GM18505 (cell line): ENCODE results near the gene SCML1.
A peak's percentile ranks its signal among the peaks of the same experiment; 100 is the strongest.

Experiments used
- ATAC-seq: cut with Tn5 transposase; IDR thresholded peaks from one replicate; pipeline ENCODE4 v1.9.1; 2021; ENCODE audit not compliant: unreplicated experiment
- POLR2A ChIP-seq: IDR thresholded peaks from 4 replicates; pipeline ENCODE4 v1.6.1; 2011; ENCODE audit warnings: borderline replicate concordance; ENCODE audit not compliant: insufficient read depth, insufficient read length; ENCODE audit errors: extremely low read depth

The SCML1 gene, protein sequence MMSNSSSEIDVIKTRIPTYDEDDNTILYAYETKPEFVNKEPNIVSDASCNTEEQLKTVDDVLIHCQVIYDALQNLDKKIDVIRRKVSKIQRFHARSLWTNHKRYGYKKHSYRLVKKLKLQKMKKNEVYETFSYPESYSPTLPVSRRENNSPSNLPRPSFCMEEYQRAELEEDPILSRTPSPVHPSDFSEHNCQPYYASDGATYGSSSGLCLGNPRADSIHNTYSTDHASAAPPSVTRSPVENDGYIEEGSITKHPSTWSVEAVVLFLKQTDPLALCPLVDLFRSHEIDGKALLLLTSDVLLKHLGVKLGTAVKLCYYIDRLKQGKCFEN

GRCh38 chrX:17736856-17737709, at the start of gene SCML1:
Gene SCML1, plus strand, starts transcription at chrX:17737493. Its CDS starts 6,694 bp downstream, at chrX:17744187.
- no peak for TF ChIP-seq POLR2A
- ATAC-seq, result peak; percentile 72

GRCh38 chrX:17687648-17688047, 49.6 kb upstream of the SCML1 start:
- TF ChIP-seq POLR2A, result no peak
- no peak for ATAC-seq

DNA sequence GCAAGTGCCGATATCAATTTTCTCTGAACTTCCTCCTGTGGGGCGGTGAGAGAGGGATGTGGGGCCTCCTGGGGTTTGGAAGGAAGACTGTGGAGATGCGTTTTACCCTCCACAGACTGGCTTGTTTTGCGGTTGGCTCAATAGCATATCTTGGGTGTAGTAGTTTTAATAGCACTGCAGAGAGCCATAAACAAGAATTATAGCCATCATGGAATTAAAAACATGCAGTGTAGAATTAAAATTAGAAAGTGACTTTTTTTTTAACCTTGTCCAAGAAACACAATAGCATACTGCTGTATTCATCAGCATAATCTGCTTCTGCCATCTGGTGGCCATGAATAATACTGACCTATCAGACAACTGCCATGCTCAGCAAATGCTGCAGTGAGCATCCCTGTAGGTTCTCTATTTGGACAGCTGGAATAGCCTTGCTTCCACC, 47.3 kb upstream of the SCML1 start:
- no peak for ATAC-seq
- no peak for TF ChIP-seq POLR2A

- TF ChIP-seq POLR2A, result no peak
- ATAC-seq, result no peak
Observed at GRCh38 chrX:17692709-17693346, 44.5 kb upstream of the SCML1 start.

DNA sequence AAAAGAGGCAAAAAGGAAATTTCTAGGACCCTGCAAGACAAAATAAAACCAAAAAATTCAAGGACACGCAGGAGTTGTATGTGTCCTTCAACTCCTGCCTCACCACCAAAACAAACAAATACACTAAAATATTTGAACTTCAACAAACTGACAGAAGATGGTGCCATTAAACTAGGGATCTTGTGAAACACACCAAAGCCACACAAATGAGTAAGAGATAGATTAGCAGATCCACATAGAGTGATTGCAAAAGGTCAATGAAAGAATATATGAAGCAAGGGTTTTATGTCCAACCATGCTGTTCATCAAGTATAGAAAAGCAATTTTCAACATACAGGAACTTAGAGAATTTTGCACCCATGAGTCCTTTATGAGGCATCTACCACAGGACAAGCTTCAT, 40.1 kb upstream of the SCML1 start:
- ATAC-seq, result no peak
- no peak for TF ChIP-seq POLR2A

GRCh38 chrX:17700976-17701375, 36.3 kb upstream of the SCML1 start:
- no peak for TF ChIP-seq POLR2A
- no peak for ATAC-seq

DNA sequence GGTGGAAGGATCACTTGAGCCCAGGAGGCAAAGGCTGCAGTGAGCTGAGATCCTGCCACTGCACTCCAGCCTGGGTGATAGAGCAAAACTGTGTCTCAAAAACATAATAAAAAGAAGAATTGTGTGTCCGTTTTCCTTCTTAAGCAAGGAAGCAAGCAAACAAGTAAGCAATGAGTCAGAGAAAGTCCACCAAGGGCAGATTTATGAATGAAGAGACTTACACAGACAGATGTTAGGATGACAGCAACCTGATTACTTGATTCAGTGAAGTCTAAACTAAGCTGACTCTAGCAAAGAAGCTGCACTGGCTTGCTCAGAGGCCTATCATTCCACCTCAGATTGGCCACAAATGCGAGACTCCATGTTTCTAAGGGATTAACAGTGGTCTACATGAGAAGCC, 34.1 kb upstream of the SCML1 start:
- TF ChIP-seq POLR2A, result no peak
- ATAC-seq, result no peak

DNA sequence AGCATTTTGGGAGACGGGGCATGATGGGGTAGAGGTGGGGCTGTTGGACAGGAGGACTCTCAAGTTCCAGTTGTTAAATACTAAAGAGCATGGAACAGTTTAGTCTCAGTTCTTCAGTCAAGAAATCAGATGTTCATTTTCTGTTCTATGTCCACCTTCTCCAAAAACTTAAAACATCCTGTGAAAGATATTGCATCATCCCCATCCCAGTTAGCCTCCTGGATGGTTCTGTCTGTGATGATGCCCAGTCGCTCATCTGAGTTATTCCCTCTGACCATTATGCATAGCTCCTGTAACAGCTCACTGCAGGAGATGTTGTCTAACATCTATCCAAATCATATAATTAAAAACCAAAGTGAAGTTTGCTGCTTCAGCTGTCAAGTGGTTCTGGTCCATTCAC, 32.1 kb upstream of the SCML1 start:
- no peak for TF ChIP-seq POLR2A
- ATAC-seq, result no peak

DNA sequence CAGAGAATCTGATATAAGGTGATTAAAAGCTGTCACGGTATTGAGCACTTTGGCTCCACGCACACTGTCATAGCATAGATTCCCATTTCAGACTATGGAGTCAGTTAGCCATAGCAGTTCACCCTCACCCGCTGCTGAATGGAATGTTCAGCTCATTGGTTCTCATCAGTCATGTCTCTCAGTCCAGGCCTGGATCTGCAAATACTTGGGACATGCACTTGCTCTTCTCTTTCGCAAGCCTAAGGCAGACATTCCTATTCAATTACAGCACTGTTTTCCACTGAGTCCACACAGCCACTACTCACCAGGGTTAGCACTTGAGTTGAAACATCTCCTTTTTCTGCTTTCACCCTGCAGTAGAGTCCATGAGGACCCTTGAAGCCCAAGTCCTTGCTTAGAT, 30.6 kb upstream of the SCML1 start:
- TF ChIP-seq POLR2A, result no peak
- no peak for ATAC-seq

DNA sequence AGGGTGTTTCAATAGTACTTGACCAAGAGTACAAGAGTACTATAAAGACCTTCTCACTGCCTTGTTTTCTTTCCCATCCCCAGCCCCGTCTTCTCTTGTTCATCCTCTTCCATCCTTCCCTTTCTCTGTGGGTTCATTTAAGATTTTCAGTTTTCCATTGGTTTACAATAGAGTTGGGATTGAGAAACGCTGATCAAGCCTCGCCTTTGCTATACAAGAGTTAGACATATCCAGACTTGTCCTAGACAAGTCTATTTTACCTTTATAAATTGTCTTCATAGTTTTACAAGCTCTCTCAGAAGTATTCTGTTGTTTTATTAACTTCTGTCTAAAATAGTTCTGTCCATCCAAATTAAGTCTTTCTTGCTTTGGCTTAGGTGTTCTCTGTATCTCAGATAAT, 29.6 kb upstream of the SCML1 start:
- ATAC-seq, result no peak
- no peak for TF ChIP-seq POLR2A

- no peak for ATAC-seq
- TF ChIP-seq POLR2A, result no peak
Observed at GRCh38 chrX:17710871-17711301, 26.4 kb upstream of the SCML1 start.

DNA sequence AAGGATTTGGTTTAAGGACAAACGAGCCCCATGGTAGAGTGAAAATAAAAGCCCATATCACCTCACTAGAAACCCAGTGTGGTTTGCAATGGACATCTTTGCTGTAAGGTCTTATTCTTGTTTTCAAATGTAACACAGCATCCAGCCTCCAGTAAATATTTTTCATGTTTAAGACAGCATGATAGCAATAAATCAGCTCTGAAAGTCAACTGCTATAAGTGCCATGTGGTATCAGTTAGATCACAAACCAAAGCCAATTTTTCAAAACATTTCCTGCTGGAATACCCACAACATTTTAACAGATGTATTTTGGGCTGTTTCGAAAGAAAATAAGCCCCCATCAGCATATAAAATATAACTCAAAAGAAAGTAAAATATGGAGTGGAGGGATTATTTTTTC, 24.0 kb upstream of the SCML1 start:
- no peak for ATAC-seq

GRCh38 chrX:17718649-17719165, 18.6 kb upstream of the SCML1 start:
- no peak for ATAC-seq
- no peak for TF ChIP-seq POLR2A

More for the DNA sequence above, 24.0 kb upstream of the SCML1 start:
- TF ChIP-seq POLR2A, result no peak
